HG02623 (cell line): ENCODE data around the gene SIPA1.

ENCODE experiments used
- ATAC-seq: cut with Tn5 transposase; IDR thresholded peaks from one replicate; pipeline ENCODE4 v1.9.1; 2021; ENCODE audit warnings: moderate library complexity; ENCODE audit not compliant: unreplicated experiment

The SIPA1 gene

GRCh38 chr11:65609229-65609628, 28.7 kb upstream of the SIPA1 start:
- ATAC-seq = no peak

- no peak for ATAC-seq
Observed at GRCh38 chr11:65609665-65610064, 28.2 kb upstream of the SIPA1 start.

- no peak for ATAC-seq
Observed at GRCh38 chr11:65610404-65610803, 27.5 kb upstream of the SIPA1 start.

- ATAC-seq = no peak
Observed at GRCh38 chr11:65611028-65611757, 26.7 kb upstream of the SIPA1 start.

- ATAC-seq = no peak
Observed at GRCh38 chr11:65611758-65612603, 25.9 kb upstream of the SIPA1 start.

GRCh38 chr11:65612691-65613090, 25.2 kb upstream of the SIPA1 start:
- ATAC-seq = no peak

GRCh38 chr11:65613091-65613928, 24.6 kb upstream of the SIPA1 start:
- no peak for ATAC-seq

- peak; percentile 79 for ATAC-seq
Observed at GRCh38 chr11:65615229-65615949, 22.5 kb upstream of the SIPA1 start, which contains the start of gene PCNX3. TSS of gene PCNX3 (plus strand) at chr11:65615776. CDS start at chr11:65616312, 536 bp downstream.

GRCh38 chr11:65615950-65616574, 21.8 kb upstream of the SIPA1 start:
- ATAC-seq = peak; percentile 3

GRCh38 chr11:65616575-65617001, 21.3 kb upstream of the SIPA1 start:
- ATAC-seq = no peak

- no peak for ATAC-seq
Observed at GRCh38 chr11:65617136-65617850, 20.6 kb upstream of the SIPA1 start.

GRCh38 chr11:65617990-65618751, 19.7 kb upstream of the SIPA1 start:
- ATAC-seq = no peak

- ATAC-seq = no peak
Observed at GRCh38 chr11:65618763-65619162, 19.1 kb upstream of the SIPA1 start.

GRCh38 chr11:65619281-65619928, 18.5 kb upstream of the SIPA1 start:
- ATAC-seq = no peak

- ATAC-seq = no peak
Observed at GRCh38 chr11:65620666-65621065, 17.2 kb upstream of the SIPA1 start.

- no peak for ATAC-seq
Observed at GRCh38 chr11:65621460-65621859, 16.4 kb upstream of the SIPA1 start.

GRCh38 chr11:65622011-65622410, 15.9 kb upstream of the SIPA1 start:
- ATAC-seq = no peak

GRCh38 chr11:65623177-65623576, 14.7 kb upstream of the SIPA1 start:
- ATAC-seq = no peak
